ENCODE data around the gene GOLGB1.

GOLGB1 gene

GRCh38 chr3:121645054-121645453, 104.5 kb downstream of the GOLGB1 start:
- TF ChIP-seq SNAI2 (CRISPR knock-in tag; IDR thresholded peaks at IDR 0.05) (no peak), RARB (CRISPR knock-in tag; IDR thresholded peaks at IDR 0.05) (no peak), ZC3H10 (CRISPR knock-in tag; IDR thresholded peaks at IDR 0.05) (no peak), CSRNP3 (CRISPR knock-in tag; IDR thresholded peaks at IDR 0.05) (no peak), TOX (CRISPR knock-in tag; IDR thresholded peaks at IDR 0.05; ENCODE audit: borderline replicate concordance) (no peak), PATZ1 (CRISPR knock-in tag; IDR thresholded peaks at IDR 0.05; ENCODE audit: borderline replicate concordance) (no peak), ISL1 (CRISPR knock-in tag; IDR thresholded peaks at IDR 0.05) (no peak), ZNF565 (CRISPR knock-in tag; conservative IDR thresholded peaks at IDR 0.05; ENCODE audit: low read depth) (no peak), OSR1 (CRISPR knock-in tag; IDR thresholded peaks at IDR 0.05) (no peak), ZFP30 (CRISPR knock-in tag; IDR thresholded peaks at IDR 0.05) (no peak), TCF4 (CRISPR knock-in tag; IDR thresholded peaks at IDR 0.05; ENCODE audit: borderline replicate concordance) (no peak), ESRRG (CRISPR knock-in tag; IDR thresholded peaks at IDR 0.05) (no peak), TSHZ2 (CRISPR knock-in tag; IDR thresholded peaks at IDR 0.05) (no peak), ARNTL (CRISPR knock-in tag; IDR thresholded peaks at IDR 0.05; ENCODE audit: borderline replicate concordance, low read depth) (no peak), BACH2 (CRISPR knock-in tag; IDR thresholded peaks at IDR 0.05; ENCODE audit: borderline replicate concordance) (no peak)
- ATAC-seq = no peak

- ATAC-seq = no peak
- TF ChIP-seq CSDC2 (CRISPR knock-in tag; IDR thresholded peaks at IDR 0.05) (no peak), PATZ1 (CRISPR knock-in tag; IDR thresholded peaks at IDR 0.05; ENCODE audit: borderline replicate concordance) (no peak), ZNF70 (CRISPR knock-in tag; IDR thresholded peaks at IDR 0.05) (no peak), ZNF565 (CRISPR knock-in tag; conservative IDR thresholded peaks at IDR 0.05; ENCODE audit: low read depth) (no peak), ISL1 (CRISPR knock-in tag; IDR thresholded peaks at IDR 0.05) (no peak), CREB5 (CRISPR knock-in tag; IDR thresholded peaks at IDR 0.05; ENCODE audit: low read depth) (no peak), BACH2 (CRISPR knock-in tag; IDR thresholded peaks at IDR 0.05; ENCODE audit: borderline replicate concordance) (no peak), ZNF8 (CRISPR knock-in tag; IDR thresholded peaks at IDR 0.05) (no peak)
Observed at GRCh38 chr3:121642601-121643314, 106.8 kb downstream of the GOLGB1 start.

- ATAC-seq = no peak
- TF ChIP-seq TOX (CRISPR knock-in tag; IDR thresholded peaks at IDR 0.05; ENCODE audit: borderline replicate concordance) (no peak), ZC3H10 (CRISPR knock-in tag; IDR thresholded peaks at IDR 0.05) (no peak), ZFP3 (CRISPR knock-in tag; IDR thresholded peaks at IDR 0.05) (no peak), ESRRG (CRISPR knock-in tag; IDR thresholded peaks at IDR 0.05) (no peak), OSR1 (CRISPR knock-in tag; IDR thresholded peaks at IDR 0.05) (no peak), ISL1 (CRISPR knock-in tag; IDR thresholded peaks at IDR 0.05) (no peak), GLIS3 (CRISPR knock-in tag; IDR thresholded peaks at IDR 0.05) (no peak), POU6F1 (CRISPR knock-in tag; IDR thresholded peaks at IDR 0.05; ENCODE audit: borderline replicate concordance, low read depth) (no peak), ZNF70 (CRISPR knock-in tag; IDR thresholded peaks at IDR 0.05) (no peak), PPARA (CRISPR knock-in tag; IDR thresholded peaks at IDR 0.05; ENCODE audit: borderline replicate concordance) (no peak), TCF4 (CRISPR knock-in tag; IDR thresholded peaks at IDR 0.05; ENCODE audit: borderline replicate concordance) (no peak), PATZ1 (CRISPR knock-in tag; IDR thresholded peaks at IDR 0.05; ENCODE audit: borderline replicate concordance) (no peak), BACH2 (CRISPR knock-in tag; IDR thresholded peaks at IDR 0.05; ENCODE audit: borderline replicate concordance) (no peak)
Observed at GRCh38 chr3:121641127-121641526, 108.4 kb downstream of the GOLGB1 start.
